RWPE2 (cell line): ENCODE results near the gene DNAH14.

Experiments used
- ATAC-seq: fragments of 200-7000 bp; cut with Tn5 transposase; 3 replicates; pipeline ENCODE4 v1.9.1; 2021; ENCODE audit warnings: low read depth
- DNase-seq: peaks from one replicate; pipeline ENCODE4 v3.0.0-alpha.2; 2020; ENCODE audit warnings: low spot score
- H3K27ac ChIP-seq: fragments of 450-650 bp; 2 replicates; pipeline ENCODE4 v1.5.1; 2017; ENCODE audit warnings: mild to moderate bottlenecking; ENCODE audit not compliant: poor library complexity, severe bottlenecking
- H3K27me3 ChIP-seq: fragments of 250-450 bp; sonication (Bioruptor Pico); 2 replicates; pipeline ENCODE4 v1.5.1; 2021; ENCODE audit warnings: mild to moderate bottlenecking, moderate library complexity; ENCODE audit not compliant: insufficient read depth, poor library complexity, severe bottlenecking
- H3K36me3 ChIP-seq: fragments of 250-450 bp; sonication (Bioruptor Pico); 2 replicates; pipeline ENCODE4 v1.5.1; 2020; ENCODE audit warnings: low read depth, mild to moderate bottlenecking, moderate library complexity
- H3K4me1 ChIP-seq: fragments of 250-450 bp; sonication (Bioruptor Pico); 2 replicates; pipeline ENCODE4 v1.5.1; 2021; ENCODE audit warnings: mild to moderate bottlenecking, moderate library complexity; ENCODE audit not compliant: insufficient read depth, poor library complexity, severe bottlenecking
- H3K4me3 ChIP-seq: fragments of 250-450 bp; sonication (Bioruptor Pico); 2 replicates; pipeline ENCODE4 v1.5.1; 2021; ENCODE audit warnings: mild to moderate bottlenecking, moderate library complexity; ENCODE audit not compliant: severe bottlenecking
- H3K9me3 ChIP-seq: fragments of 250-450 bp; sonication (Bioruptor Pico); 2 replicates; pipeline ENCODE4 v1.5.1; 2021; ENCODE audit warnings: mild to moderate bottlenecking, moderate library complexity; ENCODE audit not compliant: severe bottlenecking
- CTCF ChIP-seq: fragments of 450-650 bp; IDR thresholded peaks from one replicate; pipeline ENCODE4 v1.5.1; 2017; ENCODE audit warnings: mild to moderate bottlenecking, moderate library complexity; ENCODE audit not compliant: poor library complexity, severe bottlenecking

Gene DNAH14

GRCh38 chr1:225388372-225388771, 458.9 kb downstream of the DNAH14 start:
- no peak for ATAC-seq
- no peak for DNase-seq
- no peaks in the 10 kb centered on the region for H3K9me3 ChIP-seq
- no peaks in the 10 kb centered on the region for H3K36me3 ChIP-seq
- no peak overlapping the region for H3K4me3 ChIP-seq
- no peak for TF ChIP-seq CTCF
- no peaks in the 10 kb centered on the region for H3K4me1 ChIP-seq
- no peak overlapping the region for H3K27ac ChIP-seq
- no peaks in the 10 kb centered on the region for H3K27me3 ChIP-seq

GRCh38 chr1:225389843-225390242, 460.4 kb downstream of the DNAH14 start:
- no peak for ATAC-seq
- no peaks in the 10 kb centered on the region for H3K27me3 ChIP-seq
- H3K9me3 ChIP-seq = no peaks in the 10 kb centered on the region
- no peak for TF ChIP-seq CTCF
- no peaks in the 10 kb centered on the region for H3K4me1 ChIP-seq
- no peak for DNase-seq
- no peak overlapping the region for H3K27ac ChIP-seq
- H3K36me3 ChIP-seq = no peaks in the 10 kb centered on the region
- H3K4me3 ChIP-seq = no peak overlapping the region

GRCh38 chr1:225396357-225396756, 466.9 kb downstream of the DNAH14 start:
- TF ChIP-seq CTCF = no peak
- Histone ChIP-seq H3K4me1 (no peaks in the 10 kb centered on the region), H3K27ac (no peak overlapping the region), H3K27me3 (no peaks in the 10 kb centered on the region), H3K36me3 (0 out of 2 replicates have a peak, but pooled peaks cover under 1% of the 10 kb centered on the region), H3K4me3 (no peak overlapping the region), H3K9me3 (no peaks in the 10 kb centered on the region)
- DNase-seq (no peak), ATAC-seq (no peak)

GRCh38 chr1:225400968-225401367, 471.5 kb downstream of the DNAH14 start:
- Histone ChIP-seq H3K9me3 (no peaks in the 10 kb centered on the region), H3K27me3 (no peaks in the 10 kb centered on the region), H3K27ac (no peak overlapping the region), H3K4me3 (no peak overlapping the region), H3K36me3 (peaks cover 19% of the 10 kb centered on the region), H3K4me1 (no peaks in the 10 kb centered on the region)
- ATAC-seq (no peak), DNase-seq (no peak)
- no peak for TF ChIP-seq CTCF

GRCh38 chr1:225406976-225407725, 477.7 kb downstream of the DNAH14 start:
- Histone ChIP-seq H3K9me3 (no peaks in the 10 kb centered on the region), H3K4me3 (no peak overlapping the region), H3K4me1 (no peaks in the 10 kb centered on the region), H3K36me3 (peaks cover 35% of the 10 kb centered on the region), H3K27me3 (no peaks in the 10 kb centered on the region), H3K27ac (no peak overlapping the region)
- ATAC-seq = no peak
- TF ChIP-seq CTCF = no peak
- no peak for DNase-seq
